MG63 (cell line): ENCODE data around the gene SLC22A2. TPM values are rescaled to one million over a fixed set of nuclear protein-coding genes. Genes with fewer than 3 reads are reported as not detected.

Experiments used
- DNase-seq: peaks from one replicate; pipeline ENCODE4 v3.0.0-alpha.2; 2020
- H3K27me3 ChIP-seq: fragments of 250-450 bp; sonication (Bioruptor Pico); 2 replicates; pipeline ENCODE4 v1.5.1; 2020; ENCODE audit warnings: mild to moderate bottlenecking, moderate library complexity
- H3K36me3 ChIP-seq: fragments of 250-450 bp; sonication (Bioruptor Pico); 2 replicates; pipeline ENCODE4 v1.5.1; 2020; ENCODE audit warnings: mild to moderate bottlenecking, moderate library complexity
- H3K4me3 ChIP-seq: fragments of 250-450 bp; sonication (Bioruptor Pico); 2 replicates; pipeline ENCODE4 v1.5.1; 2020; ENCODE audit warnings: mild to moderate bottlenecking, moderate library complexity
- H3K9me3 ChIP-seq: fragments of 250-450 bp; sonication (Bioruptor Pico); 2 replicates; pipeline ENCODE4 v1.5.1; 2020; ENCODE audit warnings: mild to moderate bottlenecking, moderate library complexity
- total RNA-seq: library from RNA; depleted of rRNA; stranded (reverse); fragments of >200 nt; shearing (Covaris generic); gene quantifications from 2 replicates; pipeline ENCODE4 v1.2.3, GENCODE V29; 2014; ENCODE audit warnings: low replicate concordance

SLC22A2 gene
- total RNA-seq, 1 experiment from 2014 or later: not detected

DNA sequence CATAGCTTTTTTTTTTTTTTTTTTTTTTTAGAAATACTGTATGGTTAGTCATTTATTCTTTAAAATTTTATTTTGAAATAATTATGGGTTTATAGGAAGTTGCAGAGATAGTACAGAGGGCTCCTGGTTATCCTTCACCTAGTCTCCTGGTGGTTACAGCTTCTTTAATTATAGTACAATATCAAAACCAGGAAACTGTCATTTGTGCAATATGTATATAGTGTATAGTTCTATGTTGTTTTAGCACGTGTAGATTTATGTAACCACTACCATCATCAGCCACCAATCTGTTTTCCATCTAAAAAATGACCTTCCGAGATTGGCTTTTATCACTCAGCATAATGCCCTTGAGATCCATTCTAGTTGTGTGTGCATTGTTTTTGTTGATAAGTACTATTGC lies 54.7 kb downstream of the SLC22A2 start:
- no peaks in the 10 kb centered on the region for H3K9me3 ChIP-seq
- no peaks in the 10 kb centered on the region for H3K27me3 ChIP-seq
- no peaks in the 10 kb centered on the region for H3K36me3 ChIP-seq
- DNase-seq: no peak
- no peak overlapping the region for H3K4me3 ChIP-seq

DNA sequence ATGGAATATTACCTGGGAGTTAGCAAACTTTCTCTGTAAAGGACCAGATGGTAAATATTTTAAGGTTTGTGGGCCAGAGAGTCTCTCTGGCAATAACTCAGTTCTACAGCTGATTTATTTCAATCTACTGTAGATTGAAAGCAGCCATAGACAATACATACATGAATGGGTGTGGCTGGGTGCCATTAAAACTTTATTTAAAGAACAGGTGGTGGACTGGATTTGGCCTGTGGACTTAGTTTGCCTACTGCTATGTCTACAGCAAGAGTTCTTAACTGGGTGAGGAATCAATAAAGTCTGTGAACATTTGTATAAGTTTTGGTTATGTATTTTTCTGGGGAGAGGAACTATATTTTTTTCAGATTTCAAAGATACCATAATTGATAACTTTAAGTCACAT lies 55.1 kb downstream of the SLC22A2 start:
- Histone ChIP-seq H3K36me3 (no peaks in the 10 kb centered on the region), H3K4me3 (no peak overlapping the region), H3K27me3 (no peaks in the 10 kb centered on the region), H3K9me3 (no peaks in the 10 kb centered on the region)
- no peak for DNase-seq

DNA sequence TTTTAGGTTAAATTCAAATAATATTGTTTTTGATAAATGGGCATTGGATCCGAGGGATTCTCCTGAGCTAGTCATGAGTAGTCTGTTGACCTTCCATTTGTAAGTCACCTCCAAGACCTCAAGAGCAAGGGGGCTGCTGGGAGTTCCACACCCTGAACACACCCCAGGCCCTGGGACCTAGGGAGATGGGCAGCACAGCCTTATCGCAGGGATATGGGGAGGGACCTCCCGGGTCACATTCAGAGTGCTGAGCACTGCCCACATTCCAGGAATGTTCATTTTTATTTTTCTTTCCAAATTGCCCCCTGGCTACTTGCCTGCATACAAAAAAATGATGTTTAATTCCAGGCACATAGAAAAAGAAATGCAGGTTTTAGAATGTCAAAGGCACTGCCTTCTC lies 55.5 kb downstream of the SLC22A2 start:
- no peak for DNase-seq

DNA sequence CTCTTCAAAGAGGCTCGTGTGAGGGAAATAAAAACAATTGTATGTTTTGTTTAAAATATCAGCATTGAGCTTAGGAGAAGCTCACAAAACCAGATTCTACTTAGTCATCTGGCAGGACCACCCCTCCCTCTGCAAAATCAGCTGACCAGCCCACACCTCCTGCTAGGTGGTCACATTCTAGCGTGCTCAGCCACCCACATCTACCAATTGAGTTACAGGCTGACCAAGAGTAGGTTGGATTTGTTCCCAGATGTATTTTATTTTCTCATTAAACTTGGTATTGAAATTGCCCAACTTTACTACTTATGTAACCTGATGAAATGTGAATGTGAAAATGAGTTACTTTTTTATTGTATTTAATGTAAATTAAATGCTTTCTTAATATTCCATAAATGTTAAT lies 56.2 kb downstream of the SLC22A2 start:
- H3K36me3 ChIP-seq: no peaks in the 10 kb centered on the region
- H3K4me3 ChIP-seq: no peak overlapping the region
- no peaks in the 10 kb centered on the region for H3K9me3 ChIP-seq
- DNase-seq: peak; percentile 20
- H3K27me3 ChIP-seq: no peaks in the 10 kb centered on the region

More for the DNA sequence above, 55.5 kb downstream of the SLC22A2 start:
- H3K4me3 ChIP-seq: no peak overlapping the region
- H3K9me3 ChIP-seq: no peaks in the 10 kb centered on the region
- no peaks in the 10 kb centered on the region for H3K36me3 ChIP-seq
- no peaks in the 10 kb centered on the region for H3K27me3 ChIP-seq

DNA sequence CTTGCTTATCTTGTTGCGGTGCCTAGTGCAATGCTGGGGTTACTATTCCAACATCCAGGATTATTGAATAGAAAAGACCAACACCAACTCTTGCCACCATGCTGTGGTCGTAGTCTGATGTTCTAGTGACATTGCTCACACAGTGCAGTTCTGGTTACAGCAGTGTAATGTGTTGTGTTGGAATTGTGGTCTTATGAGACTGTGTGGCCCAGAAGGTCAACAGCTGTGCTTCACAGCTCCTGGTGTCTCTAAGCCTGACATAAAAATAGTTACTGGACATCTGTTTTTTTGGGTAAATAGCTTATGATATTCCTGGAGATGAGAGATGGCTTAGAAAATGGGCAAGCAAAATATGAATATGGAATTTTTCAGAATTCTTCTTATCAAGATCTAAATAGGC lies 57.6 kb downstream of the SLC22A2 start:
- Histone ChIP-seq H3K27me3 (no peaks in the 10 kb centered on the region), H3K9me3 (no peaks in the 10 kb centered on the region), H3K4me3 (no peak overlapping the region), H3K36me3 (no peaks in the 10 kb centered on the region)
- DNase-seq: no peak

DNA sequence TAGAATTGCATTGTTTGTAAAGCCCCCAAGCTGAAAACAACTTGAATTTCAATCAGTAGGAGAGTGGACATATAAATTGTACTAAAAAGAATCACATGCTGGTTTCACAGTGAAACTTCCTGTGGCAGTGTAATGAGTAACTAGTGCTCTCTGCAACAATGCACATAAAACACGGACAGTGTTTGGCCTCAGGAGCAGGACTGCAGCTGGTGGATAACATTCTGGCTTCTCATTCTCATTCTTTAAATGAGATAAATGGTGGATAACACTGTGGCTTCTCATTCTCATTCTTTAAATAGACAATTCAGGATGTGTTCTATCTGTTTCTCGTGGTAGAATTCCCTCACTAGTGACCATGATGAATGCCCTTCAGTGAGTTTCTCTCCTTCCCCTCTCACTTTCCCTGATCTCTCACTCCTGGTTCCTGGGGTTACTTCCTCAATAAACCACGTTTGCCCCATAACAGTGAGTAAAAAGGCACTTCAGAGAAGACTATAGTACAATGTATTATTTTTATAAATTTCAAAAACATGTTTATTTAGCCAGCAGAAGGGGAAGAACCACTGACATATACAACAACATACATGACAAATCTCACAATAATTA lies 59.9 kb downstream of the SLC22A2 start:
- Histone ChIP-seq H3K9me3 (peaks cover 5% of the 10 kb centered on the region), H3K4me3 (no peak overlapping the region), H3K27me3 (no peaks in the 10 kb centered on the region), H3K36me3 (no peaks in the 10 kb centered on the region)
- no peak for DNase-seq

DNA sequence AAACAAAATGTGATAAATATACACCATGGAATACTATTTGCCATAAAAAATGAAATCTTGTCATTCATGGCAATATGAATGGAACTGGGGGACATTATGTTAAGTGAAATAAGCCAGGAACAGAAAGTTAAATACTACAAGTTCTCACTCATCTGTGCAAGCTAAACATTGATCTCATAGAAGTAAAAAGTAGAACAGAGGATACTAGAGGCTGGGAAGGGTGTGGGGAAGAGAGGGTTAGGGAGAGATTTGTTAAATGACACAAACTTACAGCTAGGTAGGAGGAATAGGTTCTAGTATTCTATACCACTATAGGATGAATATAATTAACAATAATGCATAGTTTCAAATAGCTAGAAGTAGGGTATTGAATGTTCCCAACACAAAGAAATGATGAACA lies 61.0 kb downstream of the SLC22A2 start:
- Histone ChIP-seq H3K36me3 (no peaks in the 10 kb centered on the region), H3K9me3 (peaks cover 6% of the 10 kb centered on the region), H3K4me3 (no peak overlapping the region), H3K27me3 (no peaks in the 10 kb centered on the region)
- no peak for DNase-seq

DNA sequence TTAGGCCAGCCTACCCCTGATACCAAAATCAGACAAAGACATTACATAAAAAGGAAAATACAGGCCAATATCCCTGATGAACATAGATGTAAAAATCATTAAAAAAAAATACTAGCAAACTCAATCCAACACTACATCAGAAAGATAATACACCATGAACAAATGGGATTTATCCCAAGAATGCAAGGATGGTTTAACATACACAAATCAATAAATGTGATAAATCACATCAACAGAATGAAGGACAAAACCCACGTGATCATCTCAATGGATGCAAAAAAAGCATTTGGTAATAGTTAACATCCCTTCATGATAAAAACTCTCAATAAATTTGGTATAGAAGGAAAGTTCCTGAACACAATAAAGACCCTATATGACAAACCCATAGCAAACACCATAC lies 63.8 kb downstream of the SLC22A2 start:
- Histone ChIP-seq H3K27me3 (no peaks in the 10 kb centered on the region), H3K9me3 (peaks cover 7% of the 10 kb centered on the region), H3K4me3 (no peak overlapping the region), H3K36me3 (no peaks in the 10 kb centered on the region)
- no peak for DNase-seq

DNA sequence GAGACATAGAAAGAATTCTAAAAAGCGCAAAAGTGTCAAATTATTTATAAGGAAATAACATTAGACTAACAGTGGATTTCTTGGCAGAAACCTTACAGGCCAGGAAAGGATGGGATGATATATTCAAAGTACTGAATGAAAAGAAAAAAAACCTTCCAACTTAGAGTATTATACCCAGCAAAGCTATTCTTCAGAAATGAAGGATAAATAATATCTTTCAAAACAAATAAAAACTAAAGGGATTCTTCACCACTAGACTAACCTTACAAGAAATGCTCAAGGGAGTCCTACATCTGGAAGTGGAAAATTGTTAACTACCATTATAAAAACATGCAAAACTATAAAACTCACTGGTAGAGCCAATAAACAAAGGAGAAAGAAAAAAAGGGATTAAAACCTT lies 65.8 kb downstream of the SLC22A2 start:
- H3K27me3 ChIP-seq: no peaks in the 10 kb centered on the region
- no peak for DNase-seq
- H3K9me3 ChIP-seq: peaks cover 7% of the 10 kb centered on the region
- no peak overlapping the region for H3K4me3 ChIP-seq
- no peaks in the 10 kb centered on the region for H3K36me3 ChIP-seq

DNA sequence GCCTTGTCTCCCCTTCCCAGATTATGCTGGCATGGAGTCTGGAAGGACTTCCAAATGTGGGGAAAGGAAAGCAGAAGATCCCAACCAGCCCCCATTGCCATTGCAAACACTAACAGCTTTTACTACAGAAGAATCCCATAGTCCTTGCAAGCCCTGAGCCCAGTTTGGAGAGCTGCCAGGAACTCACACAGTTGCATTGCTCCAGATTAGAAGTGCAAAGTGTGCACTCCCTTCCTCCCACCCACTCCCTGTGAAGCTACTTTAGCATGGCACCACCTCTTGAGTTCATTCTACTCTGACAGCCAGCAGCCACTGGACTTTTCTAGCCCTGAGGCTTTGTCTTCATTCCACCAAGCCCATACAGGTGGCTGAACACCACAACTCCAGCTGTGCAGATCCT lies 67.6 kb downstream of the SLC22A2 start:
- Histone ChIP-seq H3K36me3 (no peaks in the 10 kb centered on the region), H3K9me3 (peaks cover 7% of the 10 kb centered on the region), H3K27me3 (no peaks in the 10 kb centered on the region), H3K4me3 (no peak overlapping the region)
- DNase-seq: no peak

DNA sequence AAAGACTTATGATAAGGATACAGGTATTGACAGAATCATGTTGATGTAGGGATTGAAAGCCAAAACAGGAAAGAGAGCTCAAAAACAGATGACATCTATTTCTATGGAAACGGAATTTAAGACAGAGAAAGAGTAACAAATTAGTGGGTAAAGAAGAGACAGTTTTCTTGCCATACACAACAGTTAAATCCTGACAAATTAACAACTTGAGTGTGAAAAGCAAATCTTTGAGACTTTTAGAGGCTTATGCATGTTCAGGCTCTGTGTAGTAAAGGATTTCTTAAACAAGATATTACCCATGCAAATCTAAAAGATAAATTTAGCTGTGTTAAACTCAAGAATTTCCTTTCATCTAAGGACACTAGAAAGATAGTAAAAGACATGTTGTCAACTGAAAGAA lies 68.5 kb downstream of the SLC22A2 start:
- H3K27me3 ChIP-seq: no peaks in the 10 kb centered on the region

DNA sequence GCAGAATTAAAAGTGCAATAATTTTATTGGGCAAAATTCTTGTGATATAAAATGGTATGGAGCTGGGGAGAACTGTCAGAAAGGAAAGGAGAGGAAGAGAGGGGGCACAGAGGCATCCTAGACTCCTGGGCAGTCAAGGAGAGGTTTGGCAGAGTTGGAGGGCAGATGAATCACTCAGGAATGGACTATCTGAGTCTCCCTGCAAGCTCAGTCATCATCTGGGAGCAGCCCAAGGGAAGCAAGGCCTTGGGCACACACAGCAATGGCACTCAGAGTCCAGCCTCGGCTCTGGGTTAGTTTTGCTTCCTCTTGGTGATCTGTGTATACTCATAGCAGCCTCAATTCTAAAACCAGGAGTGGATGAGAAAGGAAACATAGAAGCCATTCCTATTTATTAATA lies 69.8 kb downstream of the SLC22A2 start:
- no peaks in the 10 kb centered on the region for H3K27me3 ChIP-seq
- H3K9me3 ChIP-seq: peaks cover 2% of the 10 kb centered on the region
- DNase-seq: peak; percentile 78
- no peaks in the 10 kb centered on the region for H3K36me3 ChIP-seq
- no peak overlapping the region for H3K4me3 ChIP-seq

More for the DNA sequence above, 68.5 kb downstream of the SLC22A2 start:
- no peak overlapping the region for H3K4me3 ChIP-seq
- DNase-seq: no peak
- H3K9me3 ChIP-seq: peaks cover 7% of the 10 kb centered on the region
- H3K36me3 ChIP-seq: no peaks in the 10 kb centered on the region

DNA sequence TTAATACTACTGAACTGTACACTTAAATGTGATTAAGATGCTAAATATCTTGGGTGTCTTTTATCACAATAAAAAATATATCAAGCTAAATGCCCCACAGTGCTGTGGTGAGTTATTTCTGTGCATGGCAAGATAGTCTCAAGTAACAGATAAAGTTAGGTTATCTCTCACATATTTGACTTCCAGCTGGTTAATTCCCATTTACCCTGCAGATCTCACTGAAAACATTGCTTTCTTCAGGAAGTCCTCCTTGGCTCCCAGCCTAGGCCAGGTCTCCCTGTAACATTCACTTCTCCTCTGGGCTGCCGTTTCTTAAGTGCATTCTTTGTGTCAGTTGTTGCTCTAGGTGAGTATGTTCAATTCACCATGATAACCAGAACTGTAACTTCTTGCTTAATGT lies 77.9 kb downstream of the SLC22A2 start:
- Histone ChIP-seq H3K36me3 (no peaks in the 10 kb centered on the region), H3K4me3 (no peak overlapping the region), H3K9me3 (no peaks in the 10 kb centered on the region), H3K27me3 (no peaks in the 10 kb centered on the region)
- no peak for DNase-seq

DNA sequence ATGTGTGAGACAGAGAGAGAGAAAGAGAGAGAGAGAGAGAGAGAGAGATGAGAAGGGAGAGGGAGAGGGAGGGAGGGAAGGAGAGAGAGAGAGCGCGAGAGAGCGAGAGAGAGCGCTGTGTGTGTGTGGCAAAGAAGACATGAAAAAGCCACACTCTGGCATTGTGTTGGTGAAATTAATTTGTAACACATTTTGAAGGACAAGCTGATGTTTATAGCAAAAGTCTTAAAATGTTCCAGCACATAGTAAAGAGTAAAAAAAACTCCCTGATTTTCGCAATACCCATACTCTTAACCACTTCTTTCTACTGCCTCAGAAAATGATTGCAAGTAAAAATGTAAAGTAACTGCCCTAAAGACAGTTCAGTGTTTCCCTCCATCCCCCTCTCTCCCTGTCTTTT lies 80.3 kb downstream of the SLC22A2 start:
- H3K36me3 ChIP-seq: no peaks in the 10 kb centered on the region
- no peaks in the 10 kb centered on the region for H3K27me3 ChIP-seq
- H3K9me3 ChIP-seq: no peaks in the 10 kb centered on the region
- DNase-seq: no peak
- H3K4me3 ChIP-seq: no peak overlapping the region

DNA sequence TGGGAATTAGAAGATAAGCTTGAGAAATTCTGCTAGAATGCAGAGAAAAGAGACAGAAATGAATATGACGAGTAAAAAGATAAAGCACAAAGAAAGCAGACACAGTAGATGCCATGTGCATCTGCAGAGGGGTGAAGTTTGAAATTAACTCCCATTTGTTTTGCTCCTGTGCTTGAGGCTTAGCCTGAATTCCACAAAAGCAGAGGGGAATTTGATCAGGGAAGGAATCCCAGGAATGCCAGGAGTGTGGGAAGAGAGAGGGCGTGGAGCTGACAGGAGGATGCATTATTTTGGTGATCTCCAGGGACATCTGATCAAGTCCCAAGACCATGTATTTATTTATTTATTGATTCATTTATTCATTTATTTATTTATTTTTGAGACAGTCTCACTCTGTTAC lies 81.4 kb downstream of the SLC22A2 start:
- Histone ChIP-seq H3K36me3 (no peaks in the 10 kb centered on the region), H3K4me3 (no peak overlapping the region), H3K9me3 (no peaks in the 10 kb centered on the region), H3K27me3 (no peaks in the 10 kb centered on the region)
- DNase-seq: no peak

DNA sequence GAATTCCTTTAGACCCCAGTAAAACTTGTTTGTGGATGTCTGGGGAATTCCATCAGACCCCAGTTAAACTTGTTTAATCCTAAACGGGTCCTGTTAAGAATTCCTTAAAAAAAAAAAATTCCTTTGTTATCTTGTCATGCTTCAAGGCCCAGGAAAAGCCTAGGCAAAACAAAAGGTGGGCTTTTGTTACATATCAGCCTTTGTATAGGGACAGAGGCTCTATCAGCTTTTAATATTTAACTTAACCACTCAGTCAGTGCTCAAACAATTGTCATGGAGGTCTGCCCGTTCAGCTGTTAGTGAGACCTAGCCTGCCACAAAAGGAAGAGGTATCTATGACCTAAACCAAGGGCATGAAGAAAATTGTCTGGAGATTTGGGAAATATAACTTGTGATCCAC lies 83.9 kb downstream of the SLC22A2 start:
- Histone ChIP-seq H3K4me3 (no peak overlapping the region), H3K36me3 (no peaks in the 10 kb centered on the region), H3K9me3 (no peaks in the 10 kb centered on the region), H3K27me3 (no peaks in the 10 kb centered on the region)
- no peak for DNase-seq

DNA sequence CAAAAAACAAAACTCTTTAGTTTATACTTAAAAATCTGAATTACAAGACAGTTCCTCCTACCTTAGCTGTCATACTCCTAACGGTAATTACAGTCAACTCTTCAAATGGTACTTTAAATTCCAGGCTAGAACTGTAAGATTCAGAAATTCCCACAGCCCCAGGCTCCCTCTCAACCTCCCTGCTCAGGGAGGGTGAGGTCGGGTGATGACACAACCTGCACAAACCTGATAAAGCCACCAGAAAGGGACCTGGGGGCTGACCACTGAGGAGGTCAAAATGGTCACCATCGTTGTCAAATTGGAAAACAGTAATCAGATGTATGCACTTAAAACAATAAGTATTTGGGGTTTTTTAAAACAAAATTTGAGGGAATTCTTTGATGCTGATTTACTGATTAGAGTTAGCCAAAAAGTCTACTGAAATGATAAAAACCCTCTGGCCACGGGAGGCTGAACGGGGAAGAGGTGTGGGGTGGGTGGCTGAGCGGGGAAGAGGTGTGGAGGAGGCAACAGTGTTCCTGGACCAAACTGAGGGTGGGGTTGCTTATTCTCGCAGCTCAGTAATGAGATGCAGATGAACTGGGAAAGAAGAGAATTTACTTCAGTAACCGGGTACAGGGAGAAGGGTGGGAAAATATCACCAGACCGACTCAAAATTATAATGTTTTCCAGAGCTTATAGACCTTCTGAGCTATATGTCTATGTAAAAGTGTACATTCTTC lies 84.7 kb downstream of the SLC22A2 start:
- no peak for DNase-seq
- H3K9me3 ChIP-seq: no peaks in the 10 kb centered on the region
- H3K4me3 ChIP-seq: no peak overlapping the region
- H3K27me3 ChIP-seq: no peaks in the 10 kb centered on the region
- no peaks in the 10 kb centered on the region for H3K36me3 ChIP-seq

DNA sequence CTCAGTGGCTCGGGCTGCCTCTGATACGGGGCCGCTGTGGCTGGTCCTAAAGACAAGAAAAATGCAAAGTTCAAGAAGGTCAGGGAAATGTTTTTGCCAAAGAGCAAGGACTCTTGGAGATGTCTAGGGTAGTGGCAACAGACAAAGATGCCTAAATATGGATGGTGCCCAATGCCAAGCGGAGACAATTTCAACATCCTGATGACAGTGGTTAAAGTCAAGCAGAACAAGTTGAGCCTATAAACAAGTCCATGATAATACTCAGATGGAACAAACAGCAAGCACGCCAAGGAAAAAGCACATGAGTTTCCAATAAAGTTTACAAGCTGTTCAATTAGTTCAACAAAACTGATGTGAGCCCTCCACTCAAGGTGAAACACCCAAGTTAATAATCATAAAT lies 85.9 kb downstream of the SLC22A2 start:
- H3K36me3 ChIP-seq: no peaks in the 10 kb centered on the region
- H3K4me3 ChIP-seq: no peak overlapping the region
- no peaks in the 10 kb centered on the region for H3K9me3 ChIP-seq
- DNase-seq: no peak
- H3K27me3 ChIP-seq: no peaks in the 10 kb centered on the region
